ENCODE data around the gene CCDC188. TPM values are rescaled to one million over a fixed set of nuclear protein-coding genes. Genes with fewer than 3 reads are reported as not detected.

CCDC188 gene
- total and polyA plus RNA-seq, 5 donors from 2014 or later = 0.44 TPM; not detected in 4

- H3K4me3 ChIP-seq (ENCODE audit: low read depth, low read length) = no peak overlapping the region
- peaks cover 17% of the 10 kb centered on the region for H3K4me1 ChIP-seq (ENCODE audit: control insufficient read depth, insufficient read depth, low read length, poor library complexity, severe bottlenecking)
- Mint-ChIP-seq H3K9me3 (no peaks in the 10 kb centered on the region), H3K4me3 (peak overlapping the region in 1 of 4 donors; percentile 19), H3K27ac (peak overlapping the region in 1 of 3 donors; percentile 55), H3K27me3 (no peaks in the 10 kb centered on the region), H3K4me1 (peaks cover 0 to 48% (median 15%) of the 10 kb centered on the region in 4 donors), H3K36me3 (no peaks in the 10 kb centered on the region)
- H3K27me3 ChIP-seq (ENCODE audit: control insufficient read depth, insufficient read depth, low read length) = no peaks in the 10 kb centered on the region
- DNase-seq (no peak), ATAC-seq (ENCODE audit: low read depth in 2 of 2) (no peak)
- no peaks in the 10 kb centered on the region for H3K9me3 ChIP-seq (ENCODE audit: control insufficient read depth in 2 of 2, low read length in 2 of 2)
- no peak overlapping the region for H3K27ac ChIP-seq (ENCODE audit: insufficient read depth, low read length, poor library complexity, severe bottlenecking)
- H3K36me3 ChIP-seq (ENCODE audit: control insufficient read depth, insufficient read depth, low read length) = no peaks in the 10 kb centered on the region
Observed at GRCh38 chr22:20137671-20138416, 13.0 kb downstream of the CCDC188 start.

- H3K4me3 ChIP-seq (ENCODE audit: low read depth, low read length) = no peak overlapping the region
- H3K36me3 Mint-ChIP-seq = no peaks in the 10 kb centered on the region
- peaks cover 24% of the 10 kb centered on the region for H3K4me1 ChIP-seq (ENCODE audit: control insufficient read depth, insufficient read depth, low read length, poor library complexity, severe bottlenecking)
- ATAC-seq (ENCODE audit: low read depth in 2 of 2) (no peak), DNase-seq (no peak)
- H3K27ac Mint-ChIP-seq = no peak overlapping the region
- H3K36me3 ChIP-seq (ENCODE audit: control insufficient read depth, insufficient read depth, low read length) = no peaks in the 10 kb centered on the region
- no peak overlapping the region for H3K27ac ChIP-seq (ENCODE audit: insufficient read depth, low read length, poor library complexity, severe bottlenecking)
- no peaks in the 10 kb centered on the region for H3K9me3 ChIP-seq (ENCODE audit: control insufficient read depth in 2 of 2, low read length in 2 of 2)
- no peaks in the 10 kb centered on the region for H3K9me3 Mint-ChIP-seq
- peak overlapping the region in 1 of 4 donors; percentile 19 for H3K4me3 Mint-ChIP-seq
- peaks cover 0 to 53% (median 16%) of the 10 kb centered on the region in 4 donors for H3K4me1 Mint-ChIP-seq
- no peaks in the 10 kb centered on the region for H3K27me3 Mint-ChIP-seq
- H3K27me3 ChIP-seq (ENCODE audit: control insufficient read depth, insufficient read depth, low read length) = no peaks in the 10 kb centered on the region
Observed at GRCh38 chr22:20137113-20137512, 13.7 kb downstream of the CCDC188 start.

GRCh38 chr22:20136603-20136873 lies 14.3 kb downstream of the CCDC188 start:
- Histone ChIP-seq H3K4me1 (ENCODE audit: control insufficient read depth, insufficient read depth, low read length, poor library complexity, severe bottlenecking) (peaks cover 25% of the 10 kb centered on the region), H3K9me3 (ENCODE audit: control insufficient read depth in 2 of 2, low read length in 2 of 2) (no peaks in the 10 kb centered on the region), H3K27me3 (ENCODE audit: control insufficient read depth, insufficient read depth, low read length) (no peaks in the 10 kb centered on the region), H3K27ac (ENCODE audit: insufficient read depth, low read length, poor library complexity, severe bottlenecking) (no peak overlapping the region), H3K36me3 (ENCODE audit: control insufficient read depth, insufficient read depth, low read length) (no peaks in the 10 kb centered on the region), H3K4me3 (ENCODE audit: low read depth, low read length) (no peak overlapping the region)
- ATAC-seq (ENCODE audit: low read depth in 2 of 2) = no peak
- H3K4me3 Mint-ChIP-seq = peak overlapping the region in 3 of 4 donors; percentile 61 to 83 (median 79)
- peak overlapping the region in 1 of 3 donors; percentile 87 for H3K27ac Mint-ChIP-seq
- H3K4me1 Mint-ChIP-seq = peaks cover 0 to 53% (median 16%) of the 10 kb centered on the region in 4 donors
- DNase-seq = no peak
- H3K27me3 Mint-ChIP-seq = no peaks in the 10 kb centered on the region
- no peaks in the 10 kb centered on the region for H3K36me3 Mint-ChIP-seq
- H3K9me3 Mint-ChIP-seq = no peaks in the 10 kb centered on the region

- no peak overlapping the region for H3K4me3 ChIP-seq (ENCODE audit: low read depth, low read length)
- ATAC-seq (ENCODE audit: low read depth in 2 of 2) (no peak), DNase-seq (no peak)
- peaks cover 25% of the 10 kb centered on the region for H3K4me1 ChIP-seq (ENCODE audit: control insufficient read depth, insufficient read depth, low read length, poor library complexity, severe bottlenecking)
- H3K27me3 ChIP-seq (ENCODE audit: control insufficient read depth, insufficient read depth, low read length) = no peaks in the 10 kb centered on the region
- no peaks in the 10 kb centered on the region for H3K9me3 ChIP-seq (ENCODE audit: control insufficient read depth in 2 of 2, low read length in 2 of 2)
- Mint-ChIP-seq H3K27ac (peak overlapping the region in 1 of 3 donors; percentile 87), H3K4me3 (peak overlapping the region in 3 of 4 donors; percentile 61 to 83 (median 79)), H3K9me3 (no peaks in the 10 kb centered on the region), H3K36me3 (no peaks in the 10 kb centered on the region), H3K27me3 (no peaks in the 10 kb centered on the region), H3K4me1 (peaks cover 0 to 53% (median 16%) of the 10 kb centered on the region in 4 donors)
- H3K27ac ChIP-seq (ENCODE audit: insufficient read depth, low read length, poor library complexity, severe bottlenecking) = no peak overlapping the region
- H3K36me3 ChIP-seq (ENCODE audit: control insufficient read depth, insufficient read depth, low read length) = no peaks in the 10 kb centered on the region
Observed at GRCh38 chr22:20135806-20136602, 14.9 kb downstream of the CCDC188 start.

- H3K9me3 ChIP-seq (ENCODE audit: control insufficient read depth in 2 of 2, low read length in 2 of 2) = no peaks in the 10 kb centered on the region
- Mint-ChIP-seq H3K27ac (peak overlapping the region in 1 of 3 donors; percentile 82), H3K27me3 (no peaks in the 10 kb centered on the region), H3K4me3 (peak overlapping the region in 3 of 4 donors; percentile 24 to 35 (median 26)), H3K9me3 (no peaks in the 10 kb centered on the region), H3K4me1 (peaks cover 0 to 54% (median 16%) of the 10 kb centered on the region in 4 donors), H3K36me3 (no peaks in the 10 kb centered on the region)
- ATAC-seq (ENCODE audit: low read depth in 2 of 2) (no peak), DNase-seq (no peak)
- no peak overlapping the region for H3K4me3 ChIP-seq (ENCODE audit: low read depth, low read length)
- no peaks in the 10 kb centered on the region for H3K27me3 ChIP-seq (ENCODE audit: control insufficient read depth, insufficient read depth, low read length)
- H3K36me3 ChIP-seq (ENCODE audit: control insufficient read depth, insufficient read depth, low read length) = no peaks in the 10 kb centered on the region
- no peak overlapping the region for H3K27ac ChIP-seq (ENCODE audit: insufficient read depth, low read length, poor library complexity, severe bottlenecking)
- H3K4me1 ChIP-seq (ENCODE audit: control insufficient read depth, insufficient read depth, low read length, poor library complexity, severe bottlenecking) = peaks cover 32% of the 10 kb centered on the region
Observed at GRCh38 chr22:20135265-20135664, 15.6 kb downstream of the CCDC188 start.

GRCh38 chr22:20133930-20134549 lies 16.8 kb downstream of the CCDC188 start:
- H3K9me3 ChIP-seq (ENCODE audit: control insufficient read depth in 2 of 2, low read length in 2 of 2) = no peaks in the 10 kb centered on the region
- H3K27ac Mint-ChIP-seq = peak overlapping the region; percentile 52 to 75 (median 62)
- no peak overlapping the region for H3K4me3 ChIP-seq (ENCODE audit: low read depth, low read length)
- no peak for DNase-seq
- no peaks in the 10 kb centered on the region for H3K27me3 ChIP-seq (ENCODE audit: control insufficient read depth, insufficient read depth, low read length)
- H3K27me3 Mint-ChIP-seq = no peaks in the 10 kb centered on the region
- H3K36me3 Mint-ChIP-seq = no peaks in the 10 kb centered on the region
- H3K4me3 Mint-ChIP-seq = peak overlapping the region; percentile 79 to 87 (median 83)
- ATAC-seq (ENCODE audit: low read depth in 2 of 2) = no peak
- H3K27ac ChIP-seq (ENCODE audit: insufficient read depth, low read length, poor library complexity, severe bottlenecking) = no peak overlapping the region
- H3K9me3 Mint-ChIP-seq = no peaks in the 10 kb centered on the region
- peaks cover 0 to 62% (median 20%) of the 10 kb centered on the region in 4 donors for H3K4me1 Mint-ChIP-seq
- H3K36me3 ChIP-seq (ENCODE audit: control insufficient read depth, insufficient read depth, low read length) = no peaks in the 10 kb centered on the region
- peaks cover 32% of the 10 kb centered on the region for H3K4me1 ChIP-seq (ENCODE audit: control insufficient read depth, insufficient read depth, low read length, poor library complexity, severe bottlenecking)

GRCh38 chr22:20132686-20133246 lies 18.1 kb downstream of the CCDC188 start:
- H3K27ac Mint-ChIP-seq = peak overlapping the region; percentile 15 to 87 (median 62)
- peak overlapping the region; percentile 82 to 88 (median 86) for H3K4me3 Mint-ChIP-seq
- Histone ChIP-seq H3K4me1 (ENCODE audit: control insufficient read depth, insufficient read depth, low read length, poor library complexity, severe bottlenecking) (peaks cover 31% of the 10 kb centered on the region), H3K9me3 (ENCODE audit: control insufficient read depth in 2 of 2, low read length in 2 of 2) (no peaks in the 10 kb centered on the region), H3K27ac (ENCODE audit: insufficient read depth, low read length, poor library complexity, severe bottlenecking) (no peak overlapping the region), H3K27me3 (ENCODE audit: control insufficient read depth, insufficient read depth, low read length) (no peaks in the 10 kb centered on the region), H3K36me3 (ENCODE audit: control insufficient read depth, insufficient read depth, low read length) (no peaks in the 10 kb centered on the region), H3K4me3 (ENCODE audit: low read depth, low read length) (no peak overlapping the region)
- H3K9me3 Mint-ChIP-seq = no peaks in the 10 kb centered on the region
- no peaks in the 10 kb centered on the region for H3K27me3 Mint-ChIP-seq
- H3K36me3 Mint-ChIP-seq = no peaks in the 10 kb centered on the region
- ATAC-seq (ENCODE audit: low read depth in 2 of 2) (no peak), DNase-seq (no peak)
- peaks cover 0 to 53% (median 22%) of the 10 kb centered on the region in 4 donors for H3K4me1 Mint-ChIP-seq

Measured in CD4-positive, CD25-positive, alpha-beta regulatory T cell (primary cell).